Astrocyte (in vitro differentiated cells and primary cell): ENCODE data around the gene ANKDD1B.

Experiments
- EZH2 ChIP-seq: IDR thresholded peaks from 2 replicates; pipeline ENCODE4 v1.6.1; 2012; ENCODE audit warnings: mild to moderate bottlenecking, low read length, inconsistent platforms; ENCODE audit not compliant: insufficient read depth
- TF ChIP-seq, protein P1 (sequence below): IDR thresholded peaks from 2 replicates; pipeline ENCODE4 v1.5.1; 2011; ENCODE audit warnings: low read depth, mild to moderate bottlenecking, inconsistent platforms, low read length, moderate library complexity; ENCODE audit not compliant: insufficient read depth

DNA sequence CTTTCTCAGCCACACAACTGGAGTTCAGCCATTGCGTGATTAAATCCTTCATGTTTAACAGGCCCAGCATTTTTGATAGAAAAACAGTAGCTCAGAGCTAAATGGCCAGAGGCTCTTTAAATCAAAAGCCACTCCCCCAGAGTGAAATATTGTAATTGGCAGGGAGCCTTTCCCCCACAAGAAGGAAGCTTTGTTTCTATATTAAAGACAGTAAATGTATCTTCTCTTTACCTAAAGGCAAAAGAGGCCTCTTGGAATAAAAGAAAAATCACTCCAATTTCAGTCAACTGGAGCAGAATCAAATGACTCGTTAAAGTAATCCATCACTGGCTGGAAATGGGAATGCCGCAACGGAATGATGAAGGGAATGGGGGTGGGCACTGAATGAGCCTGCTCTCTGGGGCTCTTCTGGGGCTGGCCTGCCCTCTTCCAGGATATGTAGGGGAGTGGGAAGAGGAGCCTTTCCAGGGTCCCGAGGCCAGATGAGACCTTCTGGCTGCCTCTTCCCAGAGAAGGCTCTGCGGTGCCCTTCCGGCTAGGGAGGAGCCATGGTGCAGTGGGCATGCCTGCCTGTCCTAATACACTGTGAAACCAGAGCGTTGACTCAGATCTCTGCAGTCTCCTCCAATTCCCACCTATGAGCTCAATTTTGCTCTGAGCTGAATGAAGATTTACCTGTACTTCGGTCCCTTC, 45.2 kb downstream of the ANKDD1B start:
- TF ChIP-seq, protein P1, sequence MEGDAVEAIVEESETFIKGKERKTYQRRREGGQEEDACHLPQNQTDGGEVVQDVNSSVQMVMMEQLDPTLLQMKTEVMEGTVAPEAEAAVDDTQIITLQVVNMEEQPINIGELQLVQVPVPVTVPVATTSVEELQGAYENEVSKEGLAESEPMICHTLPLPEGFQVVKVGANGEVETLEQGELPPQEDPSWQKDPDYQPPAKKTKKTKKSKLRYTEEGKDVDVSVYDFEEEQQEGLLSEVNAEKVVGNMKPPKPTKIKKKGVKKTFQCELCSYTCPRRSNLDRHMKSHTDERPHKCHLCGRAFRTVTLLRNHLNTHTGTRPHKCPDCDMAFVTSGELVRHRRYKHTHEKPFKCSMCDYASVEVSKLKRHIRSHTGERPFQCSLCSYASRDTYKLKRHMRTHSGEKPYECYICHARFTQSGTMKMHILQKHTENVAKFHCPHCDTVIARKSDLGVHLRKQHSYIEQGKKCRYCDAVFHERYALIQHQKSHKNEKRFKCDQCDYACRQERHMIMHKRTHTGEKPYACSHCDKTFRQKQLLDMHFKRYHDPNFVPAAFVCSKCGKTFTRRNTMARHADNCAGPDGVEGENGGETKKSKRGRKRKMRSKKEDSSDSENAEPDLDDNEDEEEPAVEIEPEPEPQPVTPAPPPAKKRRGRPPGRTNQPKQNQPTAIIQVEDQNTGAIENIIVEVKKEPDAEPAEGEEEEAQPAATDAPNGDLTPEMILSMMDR = no peak
- no peak for TF ChIP-seq EZH2
